ENCODE results near the gene MTA3.

GRCh38 chr2:42792583-42793333, 224.3 kb downstream of the MTA3 start, which contains the start of gene HAAO:
- peak in 1 of 5 experiments; percentile 9 for TF ChIP-seq CTCF (IDR thresholded peaks at IDR 0.05)
- peak; percentile 40 for TF ChIP-seq POLR2A (IDR thresholded peaks at IDR 0.05)
- TF ChIP-seq POLR2AphosphoS5 (IDR thresholded peaks at IDR 0.05): peak in 1 of 3 donors; percentile 40

Data from transverse colon (tissue), 4 donors.